MM.1S (cell line): ENCODE results near the gene NCF2.

Source experiments
- DNase-seq: peaks from one replicate; pipeline ENCODE4 v3.0.0-alpha.2; 2015
- H2AFZ ChIP-seq: fragments of 300-600 bp; sonication (generic); 2 replicates; pipeline ENCODE4 v1.6.0; 2016; ENCODE audit warnings: antibody characterized with exemption, low read length
- H3F3A ChIP-seq: fragments of 300-600 bp; sonication (generic); 2 replicates; pipeline ENCODE4 v1.6.1; 2016; ENCODE audit warnings: mild to moderate bottlenecking, antibody characterized with exemption, low read length, moderate library complexity, mixed read lengths; ENCODE audit not compliant: insufficient read depth
- H3K27ac ChIP-seq: fragments of 300-600 bp; sonication (generic); 2 replicates; pipeline ENCODE4 v1.5.1; 2016; ENCODE audit warnings: mild to moderate bottlenecking, low read length
- H3K27me3 ChIP-seq: fragments of 300-600 bp; sonication (generic); replicated peaks from 2 replicates; pipeline ENCODE4 v1.6.0; 2016; ENCODE audit warnings: low read length; ENCODE audit not compliant: insufficient read depth
- H3K36me3 ChIP-seq: fragments of 300-600 bp; sonication (generic); replicated peaks from 2 replicates; pipeline ENCODE4 v1.6.1; 2016; ENCODE audit warnings: mild to moderate bottlenecking, low read length, mixed read lengths; ENCODE audit not compliant: insufficient read depth
- H3K4me1 ChIP-seq: fragments of 300-600 bp; sonication (generic); 2 replicates; pipeline ENCODE4 v1.6.1; 2016; ENCODE audit warnings: low read length, mixed read lengths
- H3K4me2 ChIP-seq: fragments of 300-600 bp; sonication (generic); 2 replicates; pipeline ENCODE4 v1.6.0; 2016; ENCODE audit warnings: low read depth, low read length
- H3K4me3 ChIP-seq: fragments of 300-600 bp; sonication (generic); 2 replicates; pipeline ENCODE4 v1.5.1; 2016; ENCODE audit warnings: low read length, mixed read lengths
- H3K79me2 ChIP-seq: fragments of 300-600 bp; sonication (generic); 2 replicates; pipeline ENCODE4 v1.6.1; 2016; ENCODE audit warnings: mixed run types, low read length, mixed read lengths
- H3K9ac ChIP-seq: fragments of 300-600 bp; sonication (generic); 2 replicates; pipeline ENCODE4 v1.6.1; 2016; ENCODE audit warnings: low read length, mixed read lengths
- H3K9me2 ChIP-seq: fragments of 300-600 bp; sonication (generic); replicated peaks from 2 replicates; pipeline ENCODE4 v1.6.1; 2016; ENCODE audit warnings: mild to moderate bottlenecking, low read length, mixed read lengths; ENCODE audit not compliant: insufficient read depth
- H3K9me3 ChIP-seq: fragments of 300-600 bp; sonication (generic); replicated peaks from 2 replicates; pipeline ENCODE4 v1.6.1; 2016; ENCODE audit warnings: mild to moderate bottlenecking, low read length, mixed read lengths; ENCODE audit not compliant: insufficient read depth
- H4K20me1 ChIP-seq: fragments of 300-600 bp; sonication (generic); 2 replicates; pipeline ENCODE4 v1.6.1; 2016; ENCODE audit warnings: mild to moderate bottlenecking, low read length, moderate library complexity, mixed read lengths; ENCODE audit not compliant: insufficient read depth
- EZH2 ChIP-seq: fragments of 300-600 bp; sonication (generic); optimal IDR thresholded peaks from 2 replicates; pipeline ENCODE3; 2017; ENCODE audit warnings: low read depth, mild to moderate bottlenecking, antibody characterized with exemption, low read length, mixed read lengths
- EZH2phosphoT487 ChIP-seq: fragments of 300-600 bp; sonication (generic); IDR thresholded peaks from 2 replicates; pipeline ENCODE4 v1.6.1; 2018; ENCODE audit warnings: antibody characterized with exemption, low read length
- TF ChIP-seq, protein P1 (sequence below): fragments of 300-600 bp; sonication (generic); IDR thresholded peaks from 2 replicates; pipeline ENCODE4 v1.5.1; 2016; ENCODE audit warnings: antibody characterized with exemption, low read length, mixed read lengths

NCF2 gene

DNA sequence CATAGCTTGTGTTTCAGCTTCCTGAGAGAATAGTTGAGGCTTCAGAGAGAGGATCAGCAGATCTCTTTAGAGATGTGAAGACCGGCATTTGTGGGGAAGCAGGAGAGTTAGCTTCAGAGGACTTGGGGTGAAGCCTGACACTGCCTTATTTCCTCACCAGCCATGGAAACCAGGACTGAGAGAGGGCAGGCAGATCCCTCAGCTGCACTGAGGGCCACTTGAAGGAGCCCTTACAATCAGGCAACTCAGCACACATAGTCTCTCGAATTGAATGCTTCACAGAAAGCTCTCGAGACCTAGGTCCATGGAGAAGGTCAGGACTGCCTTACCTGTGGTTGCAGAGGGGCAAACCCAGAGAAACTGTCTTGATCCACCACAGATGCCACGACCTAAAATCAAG is 19.8 kb downstream of the NCF2 start:
- DNase-seq = no peak
- H3K36me3 ChIP-seq = no peaks in the 10 kb centered on the region
- H3K9me3 ChIP-seq = no peaks in the 10 kb centered on the region
- H3K27ac ChIP-seq = no peak overlapping the region
- H3K4me1 ChIP-seq = peaks cover 5% of the 10 kb centered on the region; the same call in 1 of the 2 replicates
- H3F3A ChIP-seq = no peaks in the 10 kb centered on the region
- no peak overlapping the region for H2AFZ ChIP-seq
- TF ChIP-seq EZH2 (no peak), EZH2phosphoT487 (no peak)
- TF ChIP-seq, protein P1, sequence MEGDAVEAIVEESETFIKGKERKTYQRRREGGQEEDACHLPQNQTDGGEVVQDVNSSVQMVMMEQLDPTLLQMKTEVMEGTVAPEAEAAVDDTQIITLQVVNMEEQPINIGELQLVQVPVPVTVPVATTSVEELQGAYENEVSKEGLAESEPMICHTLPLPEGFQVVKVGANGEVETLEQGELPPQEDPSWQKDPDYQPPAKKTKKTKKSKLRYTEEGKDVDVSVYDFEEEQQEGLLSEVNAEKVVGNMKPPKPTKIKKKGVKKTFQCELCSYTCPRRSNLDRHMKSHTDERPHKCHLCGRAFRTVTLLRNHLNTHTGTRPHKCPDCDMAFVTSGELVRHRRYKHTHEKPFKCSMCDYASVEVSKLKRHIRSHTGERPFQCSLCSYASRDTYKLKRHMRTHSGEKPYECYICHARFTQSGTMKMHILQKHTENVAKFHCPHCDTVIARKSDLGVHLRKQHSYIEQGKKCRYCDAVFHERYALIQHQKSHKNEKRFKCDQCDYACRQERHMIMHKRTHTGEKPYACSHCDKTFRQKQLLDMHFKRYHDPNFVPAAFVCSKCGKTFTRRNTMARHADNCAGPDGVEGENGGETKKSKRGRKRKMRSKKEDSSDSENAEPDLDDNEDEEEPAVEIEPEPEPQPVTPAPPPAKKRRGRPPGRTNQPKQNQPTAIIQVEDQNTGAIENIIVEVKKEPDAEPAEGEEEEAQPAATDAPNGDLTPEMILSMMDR = no peak
- no peaks in the 10 kb centered on the region for H3K79me2 ChIP-seq
- H3K9ac ChIP-seq = no peak overlapping the region
- no peaks in the 10 kb centered on the region for H3K9me2 ChIP-seq
- no peaks in the 10 kb centered on the region for H3K27me3 ChIP-seq
- H3K4me3 ChIP-seq = no peak overlapping the region
- H3K4me2 ChIP-seq = no peak overlapping the region
- no peaks in the 10 kb centered on the region for H4K20me1 ChIP-seq

DNA sequence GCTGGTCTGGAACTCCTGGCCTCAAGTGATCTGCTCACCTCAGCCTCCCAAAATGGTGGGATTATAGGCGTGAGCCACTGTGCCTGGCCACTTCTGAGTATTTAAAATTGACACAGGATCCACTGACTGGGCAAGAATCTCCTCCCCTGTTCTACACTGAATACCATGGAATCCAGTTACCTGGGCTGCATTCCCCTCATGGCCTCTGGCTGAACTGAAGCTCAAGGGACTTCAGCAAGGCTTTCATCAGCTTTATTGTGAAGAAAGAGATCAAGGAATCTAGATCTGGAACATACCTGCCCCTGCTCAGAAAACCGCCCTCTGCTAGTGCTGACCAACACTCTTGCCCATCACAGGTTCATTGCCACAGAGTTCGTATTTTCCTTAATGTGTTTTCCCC is 20.5 kb downstream of the NCF2 start:
- Histone ChIP-seq H3K9me2 (no peaks in the 10 kb centered on the region), H3K27me3 (no peaks in the 10 kb centered on the region), H2AFZ (no peak overlapping the region), H3K27ac (no peak overlapping the region), H3K36me3 (no peaks in the 10 kb centered on the region), H4K20me1 (no peaks in the 10 kb centered on the region), H3K4me2 (no peak overlapping the region), H3K79me2 (no peaks in the 10 kb centered on the region), H3K9me3 (no peaks in the 10 kb centered on the region), H3F3A (no peaks in the 10 kb centered on the region), H3K4me3 (no peak overlapping the region), H3K4me1 (peaks cover 5% of the 10 kb centered on the region; the same call in 1 of the 2 replicates), H3K9ac (no peak overlapping the region)
- TF ChIP-seq EZH2phosphoT487 = no peak
- TF ChIP-seq, protein P1 = no peak
- no peak for TF ChIP-seq EZH2
- no peak for DNase-seq

DNA sequence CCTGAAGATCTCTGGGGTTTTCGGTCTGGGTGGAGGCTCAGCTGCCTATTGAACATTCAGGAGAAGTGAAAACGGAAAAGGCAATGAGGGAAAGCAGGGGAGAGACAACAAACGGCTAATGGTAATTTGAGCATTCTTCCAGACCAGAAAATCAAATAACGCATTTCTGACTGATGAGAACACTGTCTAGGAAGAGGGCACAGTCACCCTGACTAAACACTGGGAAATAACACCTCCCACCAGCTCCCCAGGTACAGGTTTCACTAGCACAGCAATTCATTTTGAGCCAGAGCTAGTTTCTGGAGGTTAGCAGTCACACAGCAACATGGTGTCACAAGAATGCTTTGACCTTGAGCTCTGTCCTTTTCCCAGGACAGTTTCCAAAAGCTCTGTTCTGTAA is 21.1 kb downstream of the NCF2 start:
- H3K27ac ChIP-seq = no peak overlapping the region
- no peaks in the 10 kb centered on the region for H3K79me2 ChIP-seq
- no peak overlapping the region for H3K9ac ChIP-seq
- DNase-seq = no peak
- H3K9me3 ChIP-seq = no peaks in the 10 kb centered on the region
- H2AFZ ChIP-seq = no peak overlapping the region
- H3K4me1 ChIP-seq = peaks cover 5% of the 10 kb centered on the region; the same call in 1 of the 2 replicates
- no peak overlapping the region for H3K4me2 ChIP-seq
- H4K20me1 ChIP-seq = no peaks in the 10 kb centered on the region
- H3F3A ChIP-seq = no peaks in the 10 kb centered on the region
- H3K36me3 ChIP-seq = no peaks in the 10 kb centered on the region
- no peaks in the 10 kb centered on the region for H3K27me3 ChIP-seq
- no peak overlapping the region for H3K4me3 ChIP-seq
- H3K9me2 ChIP-seq = no peaks in the 10 kb centered on the region
- TF ChIP-seq, protein P1 = no peak
- TF ChIP-seq EZH2phosphoT487 = no peak
- no peak for TF ChIP-seq EZH2
